ENCODE data around the gene DNM1L. TPM values are rescaled to one million over a fixed set of nuclear protein-coding genes. Genes with fewer than 3 reads are reported as not detected.
"Not testable (repeated sequence)": the region's sequence is repeated elsewhere in the genome, so short reads cannot be mapped to it uniquely, and the experiment has no call there.

Gene DNM1L
- total RNA-seq, 1 donor, result 73.5 TPM

- no peak for DNase-seq (ENCODE audit: low read depth)
- TF ChIP-seq CTCF (IDR thresholded peaks at IDR 0.05; ENCODE audit: insufficient read depth, low read length), result no peak
- no peak overlapping the region for H3K4me3 ChIP-seq (ENCODE audit: low read depth, low read length)
Measured at GRCh38 chr12:32702473-32702872, 23.4 kb downstream of the DNM1L start.

GRCh38 chr12:32702946-32703345, 23.8 kb downstream of the DNM1L start:
- no peak for TF ChIP-seq CTCF (IDR thresholded peaks at IDR 0.05; ENCODE audit: insufficient read depth, low read length)
- H3K4me3 ChIP-seq (ENCODE audit: low read depth, low read length), result no peak overlapping the region
- no peak for DNase-seq (ENCODE audit: low read depth)

GRCh38 chr12:32705783-32706182, 26.7 kb downstream of the DNM1L start:
- no peak for DNase-seq (ENCODE audit: low read depth)

GRCh38 chr12:32706335-32707024, 27.4 kb downstream of the DNM1L start:
- no peak overlapping the region for H3K4me3 ChIP-seq (ENCODE audit: low read depth, low read length)
- no peak for TF ChIP-seq CTCF (IDR thresholded peaks at IDR 0.05; ENCODE audit: insufficient read depth, low read length)
- DNase-seq (ENCODE audit: low read depth), result no peak

More at GRCh38 chr12:32705783-32706182, 26.7 kb downstream of the DNM1L start:
- no peak for TF ChIP-seq CTCF (IDR thresholded peaks at IDR 0.05; ENCODE audit: insufficient read depth, low read length)
- no peak overlapping the region for H3K4me3 ChIP-seq (ENCODE audit: low read depth, low read length)

- TF ChIP-seq CTCF (IDR thresholded peaks at IDR 0.05; ENCODE audit: insufficient read depth, low read length), result no peak
- DNase-seq (ENCODE audit: low read depth), result no peak
Measured at GRCh38 chr12:32708926-32709325, 29.8 kb downstream of the DNM1L start.

GRCh38 chr12:32714772-32715171, 35.7 kb downstream of the DNM1L start:
- DNase-seq (ENCODE audit: low read depth), result no peak
- H3K4me3 ChIP-seq (ENCODE audit: low read depth, low read length), result no peak overlapping the region
- no peak for TF ChIP-seq CTCF (IDR thresholded peaks at IDR 0.05; ENCODE audit: insufficient read depth, low read length)

More at GRCh38 chr12:32708926-32709325, 29.8 kb downstream of the DNM1L start:
- no peak overlapping the region for H3K4me3 ChIP-seq (ENCODE audit: low read depth, low read length)

- no peak for DNase-seq (ENCODE audit: low read depth)
- no peak for TF ChIP-seq CTCF (IDR thresholded peaks at IDR 0.05; ENCODE audit: insufficient read depth, low read length)
- H3K4me3 ChIP-seq (ENCODE audit: low read depth, low read length), result no peak overlapping the region
Measured at GRCh38 chr12:32718926-32719325, 39.8 kb downstream of the DNM1L start.

- not testable (repeated sequence) for DNase-seq (ENCODE audit: low read depth); H3K4me3 ChIP-seq (ENCODE audit: low read depth, low read length)
Measured at GRCh38 chr12:32725308-32725707, 46.2 kb downstream of the DNM1L start.
